Dermis blood vessel endothelial cell (primary cell): Measurements from ENCODE around the gene PEX13. TPM values are rescaled to one million over a fixed set of nuclear protein-coding genes. Genes with fewer than 3 reads are reported as not detected.

ENCODE experiments used
- DNase-seq: peaks from one replicate; pipeline ENCODE4 v3.0.0; 2010
- total RNA-seq: library from RNA; depleted of rRNA; stranded (reverse); fragments of >200 nt; gene quantifications from 2 replicates; pipeline ENCODE4 v1.2.3, GENCODE V29; 2014

Gene PEX13
- total RNA-seq, 1 donor from 2014 or later = 50.7 TPM

DNA sequence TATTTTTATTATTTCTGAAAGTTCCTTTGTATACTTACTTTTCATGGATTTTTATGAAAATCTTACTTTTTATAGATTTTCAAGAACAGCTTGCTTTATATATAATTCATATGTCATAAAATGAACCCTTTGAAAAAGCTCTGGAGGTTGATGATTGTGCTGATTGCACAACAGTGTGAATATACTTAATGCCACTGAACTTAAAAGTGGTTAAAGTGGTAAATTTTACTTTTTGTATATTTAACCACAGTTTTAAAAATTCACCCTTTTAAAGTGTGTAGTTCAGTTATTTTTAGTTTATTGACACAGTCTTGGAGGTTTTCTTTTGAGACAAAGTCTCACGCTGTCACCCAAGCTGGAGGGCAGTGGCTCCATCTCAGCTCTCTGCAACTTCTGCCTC is 56.6 kb downstream of the PEX13 start:
- DNase-seq = no peak

- DNase-seq = no peak
Observed at GRCh38 chr2:61085883-61086282, 68.4 kb downstream of the PEX13 start.

DNA sequence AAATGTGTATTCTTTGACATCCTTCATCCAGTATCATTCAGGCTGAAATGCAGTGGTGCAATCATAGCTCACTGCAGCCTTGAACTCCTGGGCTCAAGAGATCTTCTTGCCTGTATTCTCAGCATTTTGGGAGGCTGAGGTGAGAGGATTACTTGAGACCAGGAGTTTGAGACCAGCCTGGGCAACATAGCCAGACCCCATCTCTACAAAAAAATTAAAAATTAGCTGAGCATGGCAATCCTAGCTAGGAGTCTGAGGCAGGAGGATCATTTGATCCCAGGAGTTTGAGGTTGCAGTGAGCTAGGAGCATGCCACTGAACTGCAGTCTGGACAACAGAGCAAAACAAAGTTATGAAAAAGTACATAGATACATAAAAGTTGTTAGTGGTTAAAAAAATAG is 72.3 kb downstream of the PEX13 start:
- DNase-seq = no peak

DNA sequence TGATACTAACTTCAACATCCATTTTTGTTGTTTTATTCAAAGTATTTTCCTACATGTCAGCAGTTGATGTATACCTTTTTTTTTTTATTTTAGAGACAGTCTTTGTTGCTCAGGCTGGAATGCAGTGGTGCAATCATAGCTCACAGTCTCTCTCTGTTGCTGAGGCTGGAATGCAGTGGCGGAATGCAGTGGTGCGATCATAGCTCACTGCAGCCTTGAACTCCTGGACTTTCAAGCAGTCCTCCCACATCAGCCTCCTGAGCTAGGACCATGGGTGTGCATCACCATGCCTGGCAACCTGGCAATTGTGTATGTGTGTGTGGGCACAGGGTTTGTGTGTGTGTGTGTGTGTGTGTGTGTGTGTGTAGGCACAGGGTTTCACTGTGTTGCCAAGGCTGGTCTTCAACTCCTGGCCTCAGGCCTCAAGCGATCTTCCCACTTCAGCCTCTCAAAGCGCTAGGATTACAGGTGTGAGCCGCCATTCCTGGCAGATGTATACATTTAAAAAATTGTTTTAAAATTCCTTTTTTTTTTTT is 72.9 kb downstream of the PEX13 start:
- no peak for DNase-seq

DNA sequence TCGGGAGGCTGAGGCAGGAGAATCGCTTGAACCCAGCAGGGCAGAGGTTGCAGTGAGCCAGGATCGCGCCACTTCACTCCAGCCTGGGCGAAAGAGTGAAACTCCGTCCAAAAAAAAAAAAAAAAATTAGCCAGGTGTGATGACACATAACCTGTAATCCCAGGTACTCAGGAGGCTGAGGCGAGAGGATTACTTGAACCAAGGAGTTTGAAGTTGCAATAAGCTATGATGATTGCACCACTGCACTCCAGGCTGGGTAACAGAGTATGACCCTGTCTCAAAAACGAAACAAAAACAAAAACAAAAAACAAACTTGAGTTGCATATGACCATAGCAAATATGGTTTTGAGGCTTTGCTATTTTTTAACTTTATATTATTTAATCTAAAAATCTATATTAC is 74.0 kb downstream of the PEX13 start:
- DNase-seq = no peak

- no peak for DNase-seq
Observed at GRCh38 chr2:61096438-61096837, 78.9 kb downstream of the PEX13 start.

- DNase-seq = no peak
Observed at GRCh38 chr2:61100801-61101200, 83.3 kb downstream of the PEX13 start.

Other genes starting within 250 kb of the PEX13 start
- 21.8 and 30.4 TPM in 2 replicates for gene REL, start 136.1 kb upstream of the PEX13 start, total RNA-seq
- gene PUS10, start 535 bp downstream of the PEX13 start, total RNA-seq = 10.4 and 10.5 TPM in 2 replicates
- gene SANBR, start 48.2 kb downstream of the PEX13 start, total RNA-seq = 18.6 and 27.4 TPM in 2 replicates
- gene C2orf74, start 144.5 kb downstream of the PEX13 start, total RNA-seq = 17.2 and 18.6 TPM in 2 replicates